DMS53 (cell line): Measurements from ENCODE around the gene IL33.
A peak's percentile ranks its signal among the peaks of the same experiment; 100 is the strongest.

ENCODE experiments used
- DNase-seq: peaks from one replicate; lab custom pipeline; 2025; lab: John Stamatoyannopoulos, UW

The IL33 gene

DNA sequence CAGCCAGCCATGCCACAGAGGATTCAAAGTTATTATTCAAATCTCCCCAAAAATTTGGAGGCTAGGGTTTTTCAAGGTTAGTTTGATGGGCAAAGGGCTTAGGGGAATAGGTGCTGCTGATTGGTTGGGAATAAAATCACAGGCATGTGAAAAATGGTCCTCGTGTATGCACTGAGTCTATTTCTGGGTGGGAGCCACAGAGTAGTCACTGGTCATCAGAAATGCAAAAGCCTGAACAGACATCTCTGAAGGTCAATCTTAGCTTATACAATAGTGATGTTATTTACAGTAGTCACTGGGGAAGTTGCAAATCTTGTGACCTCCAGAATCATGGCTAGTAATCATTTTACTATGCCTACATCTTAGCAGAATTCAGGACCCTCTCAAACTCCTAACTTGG, 1.3 kb downstream of the IL33 start:
- no peak for DNase-seq

GRCh38 chr9:6218099-6218502, 2.5 kb downstream of the IL33 start:
- DNase-seq: no peak

GRCh38 chr9:6219040-6219439, 3.4 kb downstream of the IL33 start:
- no peak for DNase-seq

DNA sequence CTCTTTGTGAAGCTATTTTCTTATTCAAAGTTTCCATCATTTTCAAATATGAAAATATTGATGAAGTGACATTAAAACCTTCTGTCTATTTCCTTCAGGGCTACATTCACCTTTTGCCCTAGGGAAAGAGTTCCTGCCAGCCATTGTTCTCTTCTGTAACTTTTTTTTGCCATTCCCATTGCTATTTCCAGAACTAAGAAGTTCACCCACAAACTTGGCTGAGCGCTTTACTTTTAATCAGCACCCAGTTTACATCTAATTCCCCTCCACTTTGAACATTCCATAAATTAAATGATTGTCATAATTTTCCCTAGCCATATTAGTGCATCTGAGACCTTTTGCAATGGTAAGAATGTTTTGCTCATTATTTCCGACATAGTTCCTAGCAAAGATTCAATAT, 4.4 kb downstream of the IL33 start:
- no peak for DNase-seq

- no peak for DNase-seq
These were observed 9.0 kb downstream of the IL33 start for GRCh38 chr9:6224393-6225154.

GRCh38 chr9:6226696-6227095, 11.1 kb downstream of the IL33 start:
- no peak for DNase-seq

DNA sequence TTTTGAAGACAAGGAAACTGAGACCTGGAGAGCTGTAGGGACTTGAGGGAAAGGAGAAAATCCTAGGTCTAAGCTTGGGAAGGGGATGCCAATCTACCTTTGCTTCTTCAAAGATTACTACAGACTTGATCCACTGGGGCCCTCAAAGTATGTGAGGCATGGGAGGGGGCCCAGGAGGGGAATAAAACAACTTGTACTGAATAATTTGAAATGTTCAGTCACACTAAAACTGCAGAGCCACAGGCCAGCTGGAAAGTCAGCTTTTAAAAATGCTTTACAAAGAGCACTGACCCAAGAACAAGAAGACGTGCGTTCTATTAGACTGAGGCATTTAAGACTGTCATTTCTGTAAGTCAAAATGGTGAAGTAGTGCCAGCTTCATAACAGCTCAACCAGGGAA, 13.6 kb downstream of the IL33 start:
- no peak for DNase-seq

GRCh38 chr9:6229619-6230018, 14.0 kb downstream of the IL33 start:
- peak; percentile 59 for DNase-seq

DNA sequence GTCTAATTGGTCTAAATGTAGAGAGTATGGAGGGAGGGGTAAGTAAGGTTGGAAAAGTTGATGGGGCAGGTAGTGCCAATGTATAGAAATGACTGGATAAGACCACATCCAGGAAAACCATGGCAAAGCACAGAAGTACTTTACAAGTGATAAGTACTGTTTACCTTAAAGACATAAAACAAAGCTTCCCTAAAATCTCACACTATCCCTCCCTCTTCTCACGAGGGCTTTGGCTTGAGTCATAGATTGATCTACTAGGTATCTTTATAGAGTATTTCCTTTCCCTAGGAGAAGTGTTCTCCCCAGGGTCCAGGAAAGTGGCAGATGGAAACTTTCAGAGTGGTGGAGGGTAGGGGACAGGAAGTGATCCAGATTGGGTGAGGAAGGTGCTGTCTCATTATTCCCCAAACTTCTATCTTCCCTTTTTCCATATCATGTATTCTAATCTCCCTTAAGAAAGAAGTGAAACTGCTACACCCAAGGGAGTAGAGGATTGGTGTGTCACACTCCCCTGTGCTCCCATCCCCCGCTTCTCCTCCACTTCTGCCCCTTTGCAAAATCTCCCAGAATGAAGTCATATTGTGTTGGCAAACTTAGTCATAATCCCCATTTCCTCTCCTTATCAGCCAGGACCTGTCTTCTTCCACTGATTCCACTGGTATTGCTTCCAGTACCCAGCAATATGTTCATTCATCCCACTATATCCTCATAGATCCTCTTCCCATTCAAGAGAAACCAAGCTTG, 14.6 kb downstream of the IL33 start:
- peak; percentile 36 for DNase-seq

- no peak for DNase-seq
These were observed 16.8 kb downstream of the IL33 start for GRCh38 chr9:6232336-6232945.

GRCh38 chr9:6234014-6234413, 18.4 kb downstream of the IL33 start:
- DNase-seq: no peak

- no peak for DNase-seq
These were observed 21.7 kb downstream of the IL33 start for GRCh38 chr9:6237267-6237666.

GRCh38 chr9:6239048-6239461, 23.4 kb downstream of the IL33 start:
- DNase-seq: peak; percentile 46

GRCh38 chr9:6239694-6240093, 24.1 kb downstream of the IL33 start:
- DNase-seq: no peak

DNA sequence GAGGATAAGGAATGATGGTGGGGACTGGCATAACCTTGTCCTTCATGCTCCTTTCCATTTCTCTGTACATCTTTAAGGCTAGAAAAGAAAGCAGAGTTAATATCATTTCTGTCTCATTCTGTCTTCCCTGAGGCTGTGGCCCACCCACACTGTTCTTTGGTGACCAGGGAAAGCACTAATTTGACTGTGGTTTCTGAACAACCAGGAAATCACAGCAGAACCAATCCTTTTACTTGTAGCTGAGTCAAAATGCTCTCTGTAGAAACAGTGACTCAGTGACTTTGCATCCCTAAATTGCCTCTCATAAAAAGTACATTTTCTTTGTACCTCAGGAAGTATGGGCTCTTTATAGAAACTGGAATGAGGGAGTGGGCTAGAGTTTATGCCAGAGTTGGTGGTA, 28.1 kb downstream of the IL33 start:
- DNase-seq: no peak

- no peak for DNase-seq
These were observed 31.7 kb downstream of the IL33 start for GRCh38 chr9:6247266-6247665.

GRCh38 chr9:6268826-6269397, 53.3 kb downstream of the IL33 start:
- DNase-seq: no peak

GRCh38 chr9:6270896-6271295, 55.3 kb downstream of the IL33 start:
- no peak for DNase-seq

DNA sequence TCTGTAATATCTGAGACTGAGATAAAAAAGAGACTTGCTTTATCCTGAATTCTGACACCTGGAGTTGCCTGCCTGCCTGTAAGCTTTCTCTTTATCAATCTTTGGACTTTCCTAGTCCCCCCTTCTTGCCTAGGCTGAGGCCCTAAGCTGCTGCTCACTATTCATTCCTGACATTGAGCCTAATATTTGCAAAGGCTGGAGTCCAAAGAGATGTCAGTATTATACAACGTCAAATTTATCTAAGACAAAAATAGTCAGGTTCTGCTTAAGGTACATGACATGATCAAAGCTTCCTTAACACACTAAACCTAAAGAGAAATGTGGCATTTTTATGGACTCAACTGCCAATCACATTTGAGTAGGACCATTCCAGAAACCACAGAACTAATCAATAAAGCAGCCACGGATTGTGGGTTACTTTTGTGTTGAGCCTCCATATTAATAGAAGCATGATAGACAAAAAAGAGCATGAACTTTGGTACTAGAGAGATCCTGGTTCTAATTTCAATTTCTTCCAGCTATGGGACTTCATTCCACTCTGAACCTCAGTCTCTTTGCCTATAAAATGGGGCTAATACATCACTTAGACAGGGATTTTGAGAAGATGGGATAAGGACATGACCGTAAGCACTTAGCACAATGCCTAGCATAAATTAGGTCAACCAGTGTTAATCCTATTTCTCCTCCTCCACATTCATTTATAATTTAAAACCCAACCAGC, 56.1 kb downstream of the IL33 start:
- no peak for DNase-seq

DNA sequence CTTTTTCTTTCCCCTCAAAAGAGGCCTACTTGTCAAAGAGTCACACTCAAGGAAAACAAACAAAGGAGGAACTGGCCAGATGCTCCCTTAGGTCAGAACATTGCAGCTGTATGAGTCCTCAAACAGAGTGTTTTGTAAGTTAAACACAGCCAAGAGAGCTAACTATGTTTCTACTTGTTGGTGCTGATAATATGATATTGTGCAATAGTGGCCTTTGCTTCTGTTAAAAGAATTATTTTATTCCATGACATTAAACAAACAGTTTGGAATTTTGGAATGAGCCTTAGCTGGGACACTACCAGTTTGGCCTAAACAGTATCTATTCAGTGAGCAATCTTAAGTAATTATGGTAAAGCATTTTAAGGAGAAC, 56.6 kb downstream of the IL33 start:
- DNase-seq: peak; percentile 60

DNA sequence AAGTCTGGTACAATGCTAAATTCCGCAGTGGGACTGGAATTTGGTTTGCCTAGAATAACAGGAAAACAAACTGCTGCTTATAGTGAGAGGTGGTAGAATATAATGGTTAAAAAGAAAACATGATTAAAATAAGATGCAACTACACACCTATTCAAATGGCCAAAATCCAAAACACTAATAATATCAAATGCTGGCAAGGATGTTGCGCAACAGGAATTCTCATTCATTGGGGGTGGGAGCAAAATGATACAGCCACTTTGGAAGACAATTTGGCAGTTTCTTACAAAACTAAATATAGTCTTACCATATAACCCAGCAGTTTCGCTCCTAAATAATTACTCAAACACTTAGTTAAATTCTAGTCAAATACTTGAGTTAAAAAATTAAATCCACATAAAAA, 61.8 kb downstream of the IL33 start:
- DNase-seq: no peak

DNA sequence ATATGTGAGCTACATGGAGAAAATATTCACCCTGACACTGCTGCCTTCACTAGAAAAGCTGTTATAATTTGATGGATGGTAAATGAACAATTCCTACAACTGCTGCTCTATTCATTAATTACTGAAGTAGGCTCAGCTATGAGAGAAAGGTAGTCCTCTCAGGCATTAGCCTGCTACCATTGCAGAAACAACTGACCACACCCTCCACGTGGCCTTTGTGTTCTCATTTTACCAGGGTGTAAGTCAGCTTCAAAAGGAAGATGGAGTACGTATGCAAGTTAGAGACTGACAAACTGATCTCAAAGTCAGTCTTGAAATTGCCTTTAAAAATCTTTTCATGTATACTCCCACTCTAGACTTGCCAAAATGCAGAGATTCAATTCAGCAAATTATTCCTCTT, 86.3 kb downstream of the IL33 start:
- no peak for DNase-seq
